Limb (tissue), 2 donors: ENCODE data around the gene FOXP4.

ENCODE experiments used
- DNase-seq, 2 donors: peaks; one replicate each; pipeline ENCODE4 v3.0.0-alpha.2; 2016; ENCODE audit errors: extremely low spot score in 2 of 2

Gene FOXP4

GRCh38 chr6:41546475-41546865, 289 bp downstream of the FOXP4 start:
- no peak for DNase-seq

DNA sequence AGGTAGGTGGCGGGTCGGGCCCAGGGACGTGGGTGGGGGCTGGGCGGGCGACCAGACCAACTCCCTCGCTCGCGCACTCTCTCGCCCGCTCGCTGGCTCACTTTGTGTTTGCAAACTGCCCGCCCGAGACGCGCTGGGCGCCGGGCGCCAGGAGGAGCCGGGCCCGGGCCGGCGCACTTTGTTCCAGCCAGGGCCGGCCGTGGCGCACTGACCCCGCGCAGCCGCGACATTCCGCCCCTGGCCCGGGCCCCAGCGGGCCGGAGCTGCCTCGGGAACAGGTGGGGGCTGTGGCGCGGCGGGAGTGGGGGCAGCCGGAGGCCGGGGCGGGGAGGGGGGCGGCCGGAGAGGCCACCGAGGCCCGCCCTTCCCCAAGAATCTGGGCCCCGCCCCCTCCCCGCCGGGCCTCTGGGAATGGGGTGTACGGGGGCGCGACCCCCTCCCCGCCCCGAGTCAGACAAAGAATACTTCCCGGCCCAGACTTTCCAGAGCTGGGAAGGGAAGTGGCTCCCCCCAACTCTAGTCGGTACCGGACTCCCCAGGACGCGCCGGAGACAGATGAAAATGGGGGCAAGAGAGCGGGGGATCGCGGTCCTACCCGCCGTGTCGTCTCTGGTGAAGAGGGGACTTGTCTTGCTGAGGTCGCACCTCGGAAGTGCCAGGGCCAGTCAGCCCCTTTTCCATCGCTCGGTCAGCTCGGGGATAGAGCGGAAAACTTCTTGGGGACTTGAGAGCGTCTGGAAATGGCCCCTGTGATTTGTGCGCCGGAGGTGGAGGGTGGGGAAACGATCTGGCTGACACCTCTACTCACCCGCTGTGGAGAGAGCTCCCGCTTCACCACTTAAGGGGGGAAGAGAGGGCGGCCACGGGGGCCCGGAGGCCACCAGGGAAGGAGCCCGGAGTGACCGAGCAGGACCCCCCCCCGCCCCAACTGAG, 951 bp downstream of the FOXP4 start:
- peak in 1 of 2 donors; percentile 77 for DNase-seq

- no peak for DNase-seq
These were observed 1.6 kb downstream of the FOXP4 start for GRCh38 chr6:41547799-41548097.

GRCh38 chr6:41548098-41548840, 2.1 kb downstream of the FOXP4 start:
- no peak for DNase-seq

- DNase-seq: no peak
These were observed 2.9 kb downstream of the FOXP4 start for GRCh38 chr6:41548841-41549642.

DNA sequence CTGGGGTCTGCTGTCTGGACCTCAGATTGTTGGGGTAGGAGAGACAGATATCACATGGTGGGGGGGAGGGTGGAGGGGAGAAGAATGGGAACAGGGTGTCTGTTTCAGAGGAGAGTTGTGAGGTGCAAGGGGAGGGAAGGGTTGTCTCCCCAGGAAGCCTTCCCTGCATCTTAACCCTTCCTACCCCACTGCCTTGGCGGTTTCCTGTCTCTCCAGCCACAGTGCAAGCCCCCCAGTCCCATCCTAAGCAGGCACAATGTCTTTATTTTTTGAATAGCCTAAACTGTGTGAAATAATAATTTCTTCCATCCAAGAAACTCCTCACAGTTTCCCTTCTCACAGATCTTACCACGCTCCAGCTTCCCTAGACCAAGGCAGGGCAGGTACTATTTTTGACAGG, 3.5 kb downstream of the FOXP4 start:
- no peak for DNase-seq

GRCh38 chr6:41551086-41551700, 5.0 kb downstream of the FOXP4 start:
- no peak for DNase-seq

DNA sequence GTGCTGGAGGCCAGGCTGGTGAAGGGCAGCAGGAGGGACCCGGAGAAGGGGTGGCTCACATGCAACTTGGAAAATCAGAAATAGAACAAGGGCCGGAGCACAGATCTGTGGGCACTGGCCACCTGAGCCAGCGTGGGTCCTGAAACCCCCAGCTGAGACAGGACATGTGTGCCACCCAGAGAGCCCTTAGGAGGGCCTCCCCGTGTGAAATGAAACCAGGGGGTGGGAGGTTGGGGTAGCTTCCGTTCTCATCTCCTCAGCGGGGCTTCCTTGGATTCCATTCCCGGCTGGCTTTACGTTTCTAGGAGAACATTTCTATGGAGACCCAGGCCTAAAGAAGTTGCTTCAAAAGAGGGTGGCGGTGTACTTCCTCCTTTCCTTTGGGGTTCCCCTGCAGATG, 5.7 kb downstream of the FOXP4 start:
- DNase-seq: no peak

DNA sequence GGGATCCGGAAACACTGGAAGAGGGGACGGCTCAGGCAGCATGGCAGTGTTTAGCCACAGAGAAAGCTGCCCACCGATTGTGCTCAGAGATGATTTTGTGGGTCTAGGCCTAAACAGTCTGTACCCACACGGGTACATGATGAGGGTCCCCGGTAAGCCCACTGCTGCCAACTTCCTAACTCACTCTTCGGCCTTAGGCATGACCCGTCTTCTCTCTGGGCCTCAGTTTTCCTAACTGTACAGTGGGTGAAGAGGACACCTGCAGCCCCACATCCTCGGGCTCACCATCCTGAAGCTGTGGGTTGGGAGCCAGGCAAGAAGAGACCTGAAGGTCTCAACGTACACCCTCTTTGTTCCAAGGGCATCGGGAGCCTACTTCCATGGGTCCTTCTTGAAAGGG, 6.5 kb downstream of the FOXP4 start:
- no peak for DNase-seq

DNA sequence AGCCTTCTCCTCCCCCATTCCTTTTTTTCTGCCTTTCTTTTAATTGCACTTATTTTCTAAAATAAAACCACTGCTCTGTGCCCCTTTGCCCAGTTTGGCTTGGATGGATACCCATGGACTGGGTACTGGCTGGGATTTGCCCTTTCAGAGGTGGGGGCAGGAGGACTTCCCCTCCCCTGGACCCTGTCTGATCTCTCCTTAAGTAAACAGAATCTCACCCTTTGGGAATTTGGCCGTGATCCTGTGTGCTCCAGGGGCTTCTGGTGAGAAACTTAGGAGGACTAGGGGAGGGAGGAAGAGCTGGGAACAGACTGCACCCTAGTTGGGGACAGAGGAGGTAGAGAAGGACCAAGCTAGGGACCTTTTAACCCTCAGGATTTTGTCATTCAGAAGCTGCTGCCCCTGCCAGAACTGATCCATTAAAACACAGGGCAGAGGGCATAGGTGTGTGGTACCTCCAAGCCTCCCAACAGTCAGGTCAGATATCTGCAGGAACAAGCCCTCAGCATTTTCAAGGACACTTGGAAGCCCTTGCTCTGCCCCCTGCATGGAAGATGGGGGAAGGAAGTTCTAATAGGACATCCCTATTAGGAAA, 7.3 kb downstream of the FOXP4 start:
- DNase-seq: no peak

DNA sequence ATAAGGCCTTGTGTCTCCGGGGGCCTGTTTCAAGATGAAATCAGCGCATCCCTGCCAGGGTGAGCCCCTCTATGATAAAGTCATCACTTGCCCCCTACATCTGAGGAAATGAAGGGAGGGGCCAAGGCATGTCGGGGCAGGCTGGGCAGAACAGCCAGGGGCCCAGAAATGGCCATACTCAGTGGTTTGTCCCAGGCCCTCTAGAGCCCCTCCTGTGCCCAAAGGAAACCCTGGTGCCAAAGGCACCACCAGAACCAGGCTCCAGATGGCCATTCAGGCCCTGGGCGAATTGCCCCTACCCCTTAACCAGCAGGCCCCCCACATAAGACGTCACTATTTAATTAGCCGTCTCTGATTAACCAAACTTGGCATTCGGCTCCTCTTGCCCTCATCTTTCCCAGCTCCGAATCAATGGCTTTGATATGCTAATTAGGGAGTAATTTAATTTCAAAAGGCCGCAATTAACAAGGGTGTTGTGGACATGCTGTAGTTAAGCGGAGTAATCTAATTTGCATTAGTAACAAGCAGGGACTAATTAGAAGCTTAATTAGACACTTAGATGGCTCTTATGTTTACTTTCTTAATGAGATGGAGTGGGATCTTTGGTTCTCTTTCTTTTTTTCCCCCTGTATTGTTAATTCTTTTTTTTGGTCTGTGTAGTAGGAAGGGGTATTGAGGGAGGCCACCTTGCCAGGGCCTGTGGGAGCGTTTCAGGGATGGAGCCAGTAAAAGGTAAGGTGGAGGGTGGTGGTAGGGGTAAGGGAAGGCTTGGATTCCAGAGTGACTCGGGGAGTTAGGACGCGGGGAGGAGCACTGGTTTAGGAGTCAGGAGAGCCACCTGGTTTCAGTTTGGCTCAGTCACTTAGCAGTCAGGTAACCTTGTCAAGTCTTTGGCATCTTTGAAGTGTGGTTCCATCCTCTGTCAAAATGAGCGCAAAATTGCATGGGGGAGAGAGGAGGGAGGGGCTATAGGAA, 9.4 kb downstream of the FOXP4 start:
- no peak for DNase-seq

DNA sequence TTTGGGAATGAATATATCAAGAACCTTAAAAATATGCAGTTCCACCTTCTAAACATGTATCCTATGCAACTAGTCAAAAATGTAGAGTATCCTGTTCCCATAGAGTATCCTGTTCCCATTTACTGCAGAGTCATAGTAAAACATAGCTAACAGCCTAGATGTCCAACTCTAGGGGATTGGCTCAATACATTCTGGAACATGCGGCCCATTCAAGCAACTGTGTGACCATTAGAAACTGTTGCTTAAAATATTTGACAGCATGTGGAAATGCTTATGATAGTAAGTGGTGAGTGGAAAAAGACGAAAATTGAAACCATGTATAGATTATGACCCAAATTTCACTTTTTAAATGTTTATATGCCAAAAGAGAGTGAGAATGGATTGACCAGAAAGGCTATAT, 11.2 kb downstream of the FOXP4 start:
- DNase-seq: no peak

DNA sequence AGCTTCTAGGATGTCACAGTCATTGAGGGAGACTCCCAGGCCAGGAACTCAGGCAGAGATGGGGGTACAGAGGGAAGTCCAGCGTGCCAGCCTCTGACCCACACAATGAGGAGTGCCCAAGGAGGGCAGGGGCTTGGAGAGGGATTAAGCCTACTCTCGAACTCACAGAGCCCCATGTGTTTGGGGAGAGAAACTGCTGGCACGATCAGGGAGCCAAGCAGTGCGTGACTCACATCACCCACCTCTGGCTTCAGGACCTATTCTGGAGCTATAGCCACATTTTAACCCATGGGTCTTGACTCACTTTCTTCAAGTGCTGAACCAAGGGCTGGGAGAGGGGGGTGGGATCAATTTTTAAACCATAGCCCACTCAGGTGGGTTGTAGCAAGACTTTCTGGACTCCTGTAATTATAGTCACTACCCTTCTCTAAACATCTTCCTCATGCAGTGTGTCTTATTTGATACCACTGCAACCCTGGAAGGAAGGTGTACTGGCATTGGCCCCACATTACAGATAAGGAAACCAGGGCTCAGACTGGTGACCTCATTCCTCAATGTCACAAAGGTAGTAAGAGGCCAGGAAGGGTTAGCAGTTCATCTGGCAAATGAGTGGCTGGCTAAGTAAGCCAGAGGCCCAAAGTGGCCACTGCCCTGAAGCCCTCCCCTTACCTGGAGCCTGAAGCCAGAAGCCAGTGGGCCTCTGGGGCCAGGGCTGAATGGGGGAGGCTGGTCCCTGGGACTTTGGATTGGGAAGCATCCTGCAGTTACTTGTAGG, 12.0 kb downstream of the FOXP4 start:
- DNase-seq: no peak

- no peak for DNase-seq
These were observed 13.7 kb downstream of the FOXP4 start for GRCh38 chr6:41559655-41560427.

DNA sequence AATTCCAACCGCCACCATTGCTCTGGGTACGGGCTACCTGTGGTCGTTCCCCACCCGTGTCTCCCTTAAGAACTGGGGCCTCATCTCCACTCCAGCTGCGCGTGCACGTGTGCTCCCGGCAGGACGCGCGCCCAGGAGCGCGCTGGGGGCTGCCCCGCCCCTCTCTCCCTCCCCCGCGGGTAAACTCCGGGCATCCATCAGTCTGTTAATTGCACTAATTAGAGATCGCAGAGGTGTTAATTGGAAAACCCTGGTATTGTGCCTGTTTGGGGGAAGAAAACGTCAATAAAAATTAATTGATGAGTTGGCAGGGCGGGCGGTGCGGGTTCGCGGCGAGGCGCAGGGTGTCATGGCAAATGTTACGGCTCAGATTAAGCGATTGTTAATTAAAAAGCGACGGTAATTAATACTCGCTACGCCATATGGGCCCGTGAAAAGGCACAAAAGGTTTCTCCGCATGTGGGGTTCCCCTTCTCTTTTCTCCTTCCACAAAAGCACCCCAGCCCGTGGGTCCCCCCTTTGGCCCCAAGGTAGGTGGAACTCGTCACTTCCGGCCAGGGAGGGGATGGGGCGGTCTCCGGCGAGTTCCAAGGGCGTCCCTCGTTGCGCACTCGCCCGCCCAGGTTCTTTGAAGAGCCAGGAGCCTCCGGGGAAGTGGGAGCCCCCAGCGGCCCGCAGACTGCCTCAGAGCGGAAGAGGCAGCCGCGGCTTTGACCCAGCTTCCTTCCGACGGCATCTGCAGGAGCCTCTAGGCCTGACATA, 14.4 kb downstream of the FOXP4 start:
- peak in 1 of 2 donors; percentile 73 for DNase-seq

- DNase-seq: no peak
These were observed 15.2 kb downstream of the FOXP4 start for GRCh38 chr6:41561416-41561815.
